Endothelial cell of umbilical vein (primary cell): ENCODE data around the gene CEBPB.

Experiments used
- EZH2 ChIP-seq: IDR thresholded peaks from 2 replicates; pipeline ENCODE4 v1.6.1; 2012; ENCODE audit warnings: borderline replicate concordance, low read depth, mild to moderate bottlenecking, moderate library complexity, low read length, inconsistent platforms; ENCODE audit not compliant: severe bottlenecking
- POLR2A ChIP-seq: IDR thresholded peaks from 2 replicates; pipeline ENCODE4 v1.6.1; 2012; ENCODE audit warnings: low read depth, mild to moderate bottlenecking, control low read depth, low read length
- TF ChIP-seq, protein P1 (sequence below), 2 donors: IDR thresholded peaks; 1 replicate in 1 of 2; 2 replicates in 1 of 2; pipeline ENCODE4 v1.5.1; 2011; ENCODE audit warnings: low read length in 2 of 2, mild to moderate bottlenecking in 2 of 2, moderate library complexity in 2 of 2, control low read depth in 1 of 2, inconsistent platforms in 1 of 2, low read depth in 1 of 2; ENCODE audit not compliant: insufficient read depth in 1 of 2; ENCODE audit errors: extremely low read depth in 1 of 2

DNA sequence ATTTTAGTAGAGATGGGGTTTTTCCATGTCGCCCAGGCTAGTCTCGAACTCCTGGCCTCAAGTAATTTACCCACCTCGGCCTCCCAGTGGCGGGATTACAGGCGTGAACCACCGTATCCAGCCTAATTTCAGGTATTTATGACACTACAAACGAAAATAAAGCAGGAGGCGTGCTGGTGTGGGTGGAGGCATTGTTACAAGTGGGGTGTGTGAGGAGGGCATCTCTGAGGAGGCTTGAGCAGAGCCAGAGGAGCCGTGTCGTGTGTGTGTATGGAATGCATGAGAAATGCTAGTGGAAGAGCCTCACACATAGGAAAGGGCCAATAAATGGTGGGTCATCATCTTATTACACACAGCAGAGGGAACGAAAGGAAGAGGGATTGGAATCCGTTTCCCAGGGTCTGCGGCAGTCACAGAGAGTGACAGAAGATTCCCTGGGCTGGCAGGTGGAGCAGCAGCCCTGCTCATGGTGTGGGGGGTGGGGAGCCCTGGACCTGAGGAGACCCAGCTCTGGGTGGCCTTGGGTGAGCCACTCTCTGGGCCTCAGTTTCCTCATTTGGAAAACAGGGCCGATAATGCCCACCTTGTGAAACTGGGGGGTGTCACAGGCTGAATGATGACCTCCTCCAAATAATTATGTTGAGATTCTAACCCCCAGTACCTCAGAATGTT lies 19.9 kb upstream of the CEBPB start:
- TF ChIP-seq EZH2 (no peak), POLR2A (no peak)
- TF ChIP-seq, protein P1, sequence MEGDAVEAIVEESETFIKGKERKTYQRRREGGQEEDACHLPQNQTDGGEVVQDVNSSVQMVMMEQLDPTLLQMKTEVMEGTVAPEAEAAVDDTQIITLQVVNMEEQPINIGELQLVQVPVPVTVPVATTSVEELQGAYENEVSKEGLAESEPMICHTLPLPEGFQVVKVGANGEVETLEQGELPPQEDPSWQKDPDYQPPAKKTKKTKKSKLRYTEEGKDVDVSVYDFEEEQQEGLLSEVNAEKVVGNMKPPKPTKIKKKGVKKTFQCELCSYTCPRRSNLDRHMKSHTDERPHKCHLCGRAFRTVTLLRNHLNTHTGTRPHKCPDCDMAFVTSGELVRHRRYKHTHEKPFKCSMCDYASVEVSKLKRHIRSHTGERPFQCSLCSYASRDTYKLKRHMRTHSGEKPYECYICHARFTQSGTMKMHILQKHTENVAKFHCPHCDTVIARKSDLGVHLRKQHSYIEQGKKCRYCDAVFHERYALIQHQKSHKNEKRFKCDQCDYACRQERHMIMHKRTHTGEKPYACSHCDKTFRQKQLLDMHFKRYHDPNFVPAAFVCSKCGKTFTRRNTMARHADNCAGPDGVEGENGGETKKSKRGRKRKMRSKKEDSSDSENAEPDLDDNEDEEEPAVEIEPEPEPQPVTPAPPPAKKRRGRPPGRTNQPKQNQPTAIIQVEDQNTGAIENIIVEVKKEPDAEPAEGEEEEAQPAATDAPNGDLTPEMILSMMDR (IDR thresholded peaks at IDR 0.05; ENCODE audit: extremely low read depth in 1 of 2, insufficient read depth in 1 of 2, low read depth in 1 of 2, low read length in 2 of 2): no peak
